Activated T-helper 2 cell treated with anti-CD3 and anti-CD28 coated beads, Interferon-gamma antibody, Interleukin-2, Interleukin-4, amounts not matched to agents 10 μg/mL and 5 μg/mL and 100 μg/mL, durations not matched to agents 14 hours and 24 hours and 36 hours (primary cell): Measurements from ENCODE around the gene PALMD. TPM values are rescaled to one million over a fixed set of nuclear protein-coding genes. Genes with fewer than 3 reads are reported as not detected.

Experiments
- DNase-seq: peaks from one replicate; pipeline ENCODE4 v3.0.0; 2021; ENCODE audit warnings: low spot score
- H3K27ac Mint-ChIP-seq: one replicate; pipeline ENCODE4 v1.8.0; 2021; ENCODE audit warnings: mixed read lengths
- H3K27me3 Mint-ChIP-seq: one replicate; pipeline ENCODE4 v1.8.0; 2021; ENCODE audit warnings: low read depth, mixed read lengths
- H3K36me3 Mint-ChIP-seq: one replicate; pipeline ENCODE4 v1.8.0; 2021; ENCODE audit warnings: low read depth, mixed read lengths
- H3K4me1 Mint-ChIP-seq: one replicate; pipeline ENCODE4 v1.8.0; 2021; ENCODE audit warnings: low read depth, mixed read lengths
- H3K4me3 Mint-ChIP-seq: one replicate; pipeline ENCODE4 v1.8.0; 2021; ENCODE audit warnings: low read depth, mild to moderate bottlenecking, moderate library complexity, mixed read lengths
- H3K9me3 Mint-ChIP-seq: one replicate; pipeline ENCODE4 v1.8.0; 2021; ENCODE audit warnings: mixed read lengths
- intact Hi-C: fragments of 100-400 bp; cut with micrococcal nuclease; formaldehyde crosslinking; loops from one replicate; pipeline ENCODE4 v1.15.1; 2023
- total RNA-seq: library from RNA; stranded (reverse); gene quantifications from 2 replicates; pipeline ENCODE4 v1.2.3, GENCODE V29; 2022

The PALMD gene
- total RNA-seq, 1 donor from 2014 or later = not detected

- Mint-ChIP-seq H3K27ac (no peak overlapping the region), H3K27me3 (no peaks in the 10 kb centered on the region), H3K4me3 (no peak overlapping the region), H3K9me3 (no peaks in the 10 kb centered on the region), H3K36me3 (no peaks in the 10 kb centered on the region), H3K4me1 (no peaks in the 10 kb centered on the region)
- intact Hi-C loops = loop anchor here (10.0 kb wide), 1 partner anchor 80 kb away; no protein-coding TSS in a partner anchor
- DNase-seq = no peak
These were observed 31.2 kb upstream of the PALMD start for GRCh38 chr1:99614728-99615127.

DNA sequence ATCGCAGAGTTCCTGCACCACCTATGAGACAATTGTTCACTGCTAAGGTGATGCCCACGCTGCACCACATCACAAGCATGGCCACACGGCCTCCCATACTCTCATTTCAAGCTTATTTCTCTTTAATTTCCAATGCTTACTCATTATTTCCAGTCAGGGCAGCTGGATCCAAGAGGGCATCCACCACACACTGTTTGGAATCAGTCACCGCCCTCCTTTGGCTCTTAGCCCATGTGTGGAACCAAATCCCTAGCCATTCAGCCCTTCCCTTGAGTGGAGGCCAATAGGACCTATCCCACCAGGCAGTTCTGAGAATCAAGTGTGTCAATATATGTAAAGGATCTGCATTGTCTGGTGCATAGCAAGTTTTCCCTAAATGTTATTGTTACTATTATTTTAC is 26.3 kb upstream of the PALMD start:
- Mint-ChIP-seq H3K27me3 (no peaks in the 10 kb centered on the region), H3K9me3 (no peaks in the 10 kb centered on the region), H3K4me3 (no peak overlapping the region), H3K27ac (no peak overlapping the region), H3K36me3 (no peaks in the 10 kb centered on the region), H3K4me1 (no peaks in the 10 kb centered on the region)
- DNase-seq = no peak
- intact Hi-C loops = loop anchor here (10.0 kb wide), 1 partner anchor 75 kb away; no protein-coding TSS in a partner anchor

- H3K36me3 Mint-ChIP-seq = no peaks in the 10 kb centered on the region
- no peak for DNase-seq
- H3K4me1 Mint-ChIP-seq = no peaks in the 10 kb centered on the region
- no peaks in the 10 kb centered on the region for H3K9me3 Mint-ChIP-seq
- H3K27me3 Mint-ChIP-seq = no peaks in the 10 kb centered on the region
- intact Hi-C loops = no loop called here
- no peak overlapping the region for H3K27ac Mint-ChIP-seq
- H3K4me3 Mint-ChIP-seq = no peak overlapping the region
These were observed 24.5 kb upstream of the PALMD start for GRCh38 chr1:99621340-99621901.

DNA sequence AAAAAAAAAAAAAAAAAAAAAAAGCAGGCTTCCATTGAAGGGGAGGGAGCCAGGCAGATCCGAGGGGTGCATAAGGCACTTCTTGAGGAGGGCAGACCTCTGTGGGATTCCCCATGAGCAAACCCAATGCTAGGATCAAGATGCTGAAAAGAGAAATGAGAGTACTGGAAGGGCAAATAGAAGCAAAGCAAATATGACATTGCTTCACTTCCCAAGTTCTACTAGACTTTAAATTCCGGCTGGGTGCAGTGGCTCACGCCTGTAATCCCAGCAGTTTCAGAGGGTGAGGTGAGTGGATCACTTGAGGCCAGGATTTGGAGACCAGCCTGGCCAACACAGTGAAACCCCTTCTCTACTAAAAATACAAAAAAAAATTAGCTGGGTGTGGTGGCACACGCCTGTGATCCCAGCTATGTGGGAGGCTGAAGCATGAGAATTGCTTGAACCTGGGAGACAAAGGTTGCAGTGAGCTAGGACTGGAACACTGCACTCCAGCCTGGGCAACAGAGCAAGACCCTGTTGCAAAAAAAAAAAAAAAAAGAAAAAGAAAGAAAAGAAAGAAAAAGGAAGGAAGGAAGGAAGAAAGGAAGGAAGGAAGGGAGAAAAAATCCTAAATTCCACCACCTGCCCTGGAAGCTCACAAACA is 23.1 kb upstream of the PALMD start:
- no peak overlapping the region for H3K4me3 Mint-ChIP-seq
- no peaks in the 10 kb centered on the region for H3K27me3 Mint-ChIP-seq
- intact Hi-C loops = no loop called here
- no peaks in the 10 kb centered on the region for H3K4me1 Mint-ChIP-seq
- no peak for DNase-seq
- no peaks in the 10 kb centered on the region for H3K9me3 Mint-ChIP-seq
- no peaks in the 10 kb centered on the region for H3K36me3 Mint-ChIP-seq
- no peak overlapping the region for H3K27ac Mint-ChIP-seq

DNA sequence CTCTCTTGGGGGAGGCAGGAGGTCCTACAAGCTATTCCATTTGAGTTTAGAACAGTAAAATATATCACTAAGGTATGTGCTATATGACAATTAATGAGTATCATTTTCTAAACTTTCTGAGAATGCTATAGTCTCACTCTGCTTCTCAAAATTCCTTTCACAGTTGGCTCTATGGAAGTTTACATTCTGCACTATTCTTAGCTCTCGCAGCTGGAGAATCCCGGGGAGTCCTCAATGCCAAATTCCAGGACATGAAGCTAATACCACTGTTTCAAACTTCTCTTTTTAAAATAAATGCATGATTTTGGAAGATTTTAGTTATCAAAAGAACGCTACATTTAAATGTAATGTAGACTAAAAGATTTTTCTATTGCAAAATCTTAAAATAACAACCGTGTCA is 22.4 kb upstream of the PALMD start:
- Mint-ChIP-seq H3K4me1 (no peaks in the 10 kb centered on the region), H3K36me3 (no peaks in the 10 kb centered on the region), H3K9me3 (no peaks in the 10 kb centered on the region), H3K27ac (no peak overlapping the region), H3K27me3 (no peaks in the 10 kb centered on the region), H3K4me3 (no peak overlapping the region)
- intact Hi-C loops = no loop called here
- DNase-seq = no peak

- DNase-seq = no peak
- intact Hi-C loops = no loop called here
- Mint-ChIP-seq H3K4me3 (no peak overlapping the region), H3K36me3 (no peaks in the 10 kb centered on the region), H3K27ac (no peak overlapping the region), H3K27me3 (no peaks in the 10 kb centered on the region), H3K9me3 (no peaks in the 10 kb centered on the region), H3K4me1 (no peaks in the 10 kb centered on the region)
These were observed 18.3 kb upstream of the PALMD start for GRCh38 chr1:99627615-99628014.

GRCh38 chr1:99629164-99629563 is 16.7 kb upstream of the PALMD start:
- intact Hi-C loops = no loop called here
- Mint-ChIP-seq H3K36me3 (no peaks in the 10 kb centered on the region), H3K4me1 (no peaks in the 10 kb centered on the region), H3K27ac (no peak overlapping the region), H3K4me3 (no peak overlapping the region), H3K27me3 (no peaks in the 10 kb centered on the region), H3K9me3 (no peaks in the 10 kb centered on the region)
- no peak for DNase-seq

DNA sequence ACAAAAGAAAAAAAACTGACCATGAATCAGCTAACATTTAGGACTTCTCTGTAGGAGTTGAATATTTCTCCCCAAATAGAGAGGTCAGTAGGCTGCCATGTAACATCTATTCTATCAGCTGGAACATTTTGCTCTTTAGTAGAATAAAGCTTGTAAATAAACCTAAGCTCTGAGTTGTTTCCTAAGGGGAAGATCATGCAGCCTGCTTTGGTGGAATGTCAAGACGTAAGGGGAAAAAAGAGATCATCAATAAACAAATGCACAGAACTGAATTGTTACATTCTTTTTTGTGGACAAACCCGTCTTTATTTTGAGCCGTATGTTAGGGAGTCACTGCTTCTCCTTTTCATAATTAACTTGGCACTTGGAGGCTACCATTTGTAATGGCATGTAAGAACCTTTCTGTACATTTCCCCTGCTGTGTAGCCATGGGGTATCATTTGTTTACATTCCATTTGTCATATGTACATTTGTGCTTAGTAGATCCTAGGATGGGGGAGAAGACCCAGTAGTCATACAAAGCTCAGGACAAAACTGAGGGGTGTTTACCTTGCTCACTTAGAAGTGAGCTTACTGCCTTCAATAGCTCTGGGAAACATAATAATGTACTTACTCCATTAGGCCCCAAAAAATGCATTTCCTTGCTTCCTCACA is 10.8 kb upstream of the PALMD start:
- Mint-ChIP-seq H3K27me3 (no peaks in the 10 kb centered on the region), H3K36me3 (no peaks in the 10 kb centered on the region), H3K9me3 (no peaks in the 10 kb centered on the region), H3K4me1 (no peaks in the 10 kb centered on the region), H3K4me3 (no peak overlapping the region), H3K27ac (no peak overlapping the region)
- intact Hi-C loops = no loop called here
- DNase-seq = no peak

DNA sequence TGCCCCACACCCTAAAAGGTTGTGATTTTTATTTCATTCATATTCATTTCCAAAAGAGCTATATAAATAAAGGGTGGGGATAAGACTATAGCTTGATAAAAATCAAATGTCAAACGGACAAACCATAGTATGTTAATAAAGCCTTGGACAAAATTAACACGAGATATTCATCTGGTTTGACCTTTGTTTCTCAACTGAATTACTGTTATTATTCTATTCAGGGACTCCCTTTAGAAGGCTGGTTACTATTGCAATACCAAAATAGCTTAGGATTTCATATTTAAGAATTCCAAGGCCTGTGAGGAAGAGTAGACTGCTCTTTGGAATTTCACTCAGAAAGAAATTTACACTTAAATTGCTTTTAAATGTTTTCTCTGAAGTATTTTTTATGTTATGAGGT is 10.2 kb upstream of the PALMD start:
- Mint-ChIP-seq H3K27me3 (no peaks in the 10 kb centered on the region), H3K27ac (no peak overlapping the region), H3K9me3 (no peaks in the 10 kb centered on the region), H3K36me3 (no peaks in the 10 kb centered on the region), H3K4me3 (no peak overlapping the region), H3K4me1 (no peaks in the 10 kb centered on the region)
- no peak for DNase-seq
- intact Hi-C loops = no loop called here

DNA sequence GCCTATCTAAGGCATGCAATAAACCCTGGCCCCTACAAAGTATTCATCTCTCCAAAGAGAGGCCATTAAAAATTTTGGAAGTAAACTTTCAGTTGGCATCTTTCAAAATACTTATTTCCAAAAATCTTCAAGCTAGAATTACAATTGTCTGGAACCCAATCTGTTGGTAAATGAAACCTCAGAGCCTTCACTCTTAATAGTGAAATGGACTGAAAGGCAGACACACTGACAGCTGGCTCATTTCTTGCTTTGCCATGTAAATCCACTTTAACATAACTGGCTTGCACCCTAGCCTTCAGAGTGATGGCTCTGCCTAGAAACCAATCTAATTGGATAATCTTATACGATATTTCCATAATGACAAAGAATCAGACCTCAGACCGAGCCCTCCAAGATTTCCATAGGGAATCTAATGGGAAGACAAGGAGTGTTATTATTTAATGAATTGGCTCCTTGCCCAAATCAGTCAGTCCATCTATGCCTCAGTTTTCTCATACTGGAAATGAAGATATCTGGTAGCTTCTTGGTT is 9.2 kb upstream of the PALMD start:
- Mint-ChIP-seq H3K27me3 (no peaks in the 10 kb centered on the region), H3K36me3 (no peaks in the 10 kb centered on the region), H3K4me3 (no peak overlapping the region), H3K9me3 (no peaks in the 10 kb centered on the region), H3K27ac (no peak overlapping the region), H3K4me1 (no peaks in the 10 kb centered on the region)
- no peak for DNase-seq
- intact Hi-C loops = no loop called here

DNA sequence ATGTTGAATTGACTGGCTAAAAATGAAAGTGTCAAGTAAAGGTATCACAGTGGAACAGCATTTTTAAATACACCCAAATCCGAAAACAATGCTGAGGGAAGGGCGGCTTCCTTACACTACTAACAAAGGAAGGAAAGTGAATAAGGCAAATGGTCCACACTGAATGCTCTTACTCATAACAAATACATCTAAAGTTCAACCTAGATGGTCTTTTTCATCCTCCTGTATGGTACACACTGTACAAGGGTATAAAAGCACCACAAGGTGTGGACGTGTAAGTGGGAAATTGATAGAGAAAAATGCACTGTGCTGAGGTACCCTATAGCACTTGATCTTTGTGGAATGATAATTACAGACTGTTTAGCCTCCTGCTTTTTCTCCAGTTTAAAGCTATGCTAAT is 7.1 kb upstream of the PALMD start:
- Mint-ChIP-seq H3K4me3 (no peak overlapping the region), H3K9me3 (no peaks in the 10 kb centered on the region), H3K36me3 (no peaks in the 10 kb centered on the region), H3K27me3 (no peaks in the 10 kb centered on the region), H3K27ac (no peak overlapping the region), H3K4me1 (no peaks in the 10 kb centered on the region)
- DNase-seq = no peak
- intact Hi-C loops = no loop called here

GRCh38 chr1:99639408-99639807 is 6.5 kb upstream of the PALMD start:
- Mint-ChIP-seq H3K27me3 (no peaks in the 10 kb centered on the region), H3K9me3 (no peaks in the 10 kb centered on the region), H3K4me3 (no peak overlapping the region), H3K27ac (no peak overlapping the region), H3K4me1 (no peaks in the 10 kb centered on the region), H3K36me3 (no peaks in the 10 kb centered on the region)
- intact Hi-C loops = no loop called here
- DNase-seq = no peak

- Mint-ChIP-seq H3K9me3 (no peaks in the 10 kb centered on the region), H3K36me3 (no peaks in the 10 kb centered on the region), H3K27ac (no peak overlapping the region), H3K27me3 (no peaks in the 10 kb centered on the region), H3K4me3 (no peak overlapping the region), H3K4me1 (no peaks in the 10 kb centered on the region)
- no peak for DNase-seq
- intact Hi-C loops = no loop called here
These were observed 6.0 kb upstream of the PALMD start for GRCh38 chr1:99639945-99640344.
